Ureter (tissue), 1 donor: ENCODE measurements around the gene ANO9. TPM values are rescaled to one million over a fixed set of nuclear protein-coding genes. Genes with fewer than 3 reads are reported as not detected.
"Not testable (repeated sequence)": the region's sequence is repeated elsewhere in the genome, so short reads cannot be mapped to it uniquely, and the experiment has no call there.

Source experiments
- DNase-seq: peaks from one replicate; pipeline ENCODE4 v3.0.0-alpha.2; 2020; ENCODE audit warnings: low spot score
- total RNA-seq: library from RNA; stranded (reverse); gene quantifications from one replicate; pipeline ENCODE4 v1.2.4, GENCODE V29; 2023
- donor health status: DM: yes; HTN: yes; CAD: no.

ANO9 gene
- total RNA-seq, 1 donor from 2014 or later, result 17.9 TPM

DNA sequence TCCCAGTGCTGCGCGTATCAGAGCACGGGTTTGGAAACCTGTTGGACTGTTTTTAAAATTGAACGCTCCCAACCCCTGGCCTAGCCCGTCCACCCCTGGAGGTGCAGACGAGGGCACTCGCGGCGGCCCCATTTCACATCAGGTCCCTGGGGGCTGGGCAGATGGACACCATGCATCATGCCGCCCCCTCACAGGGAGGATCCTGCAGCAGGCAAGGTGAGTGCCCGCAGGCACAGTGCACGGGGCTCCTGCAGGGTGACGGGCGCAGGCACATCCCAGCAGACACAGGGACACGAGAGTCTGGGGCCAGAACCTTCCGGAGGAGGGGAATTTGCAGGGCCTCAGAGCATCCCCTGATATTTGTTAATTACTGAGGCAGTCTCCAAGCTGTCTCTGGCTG is 7.3 kb downstream of the ANO9 start:
- DNase-seq, result no peak

DNA sequence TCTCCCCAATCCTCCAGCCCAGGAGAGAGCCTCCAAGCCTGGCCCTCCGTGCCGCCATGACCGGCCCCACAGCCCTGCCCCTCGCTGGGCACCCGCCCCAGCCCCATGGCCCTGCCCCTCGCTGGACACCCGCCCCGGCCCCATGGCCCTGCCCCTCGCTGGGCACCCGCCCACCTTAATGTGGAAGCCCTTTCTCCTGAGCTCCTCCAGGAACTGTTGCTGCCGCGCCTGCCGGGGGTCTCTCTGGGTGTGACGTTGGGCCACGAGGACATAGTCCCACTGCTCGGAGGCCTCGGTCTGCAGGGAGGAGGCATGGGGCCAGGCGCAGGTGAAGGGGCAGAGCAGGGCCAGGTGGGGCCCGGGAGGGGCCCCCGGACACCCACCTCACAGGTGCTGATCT is 8.2 kb downstream of the ANO9 start:
- DNase-seq, result no peak

DNA sequence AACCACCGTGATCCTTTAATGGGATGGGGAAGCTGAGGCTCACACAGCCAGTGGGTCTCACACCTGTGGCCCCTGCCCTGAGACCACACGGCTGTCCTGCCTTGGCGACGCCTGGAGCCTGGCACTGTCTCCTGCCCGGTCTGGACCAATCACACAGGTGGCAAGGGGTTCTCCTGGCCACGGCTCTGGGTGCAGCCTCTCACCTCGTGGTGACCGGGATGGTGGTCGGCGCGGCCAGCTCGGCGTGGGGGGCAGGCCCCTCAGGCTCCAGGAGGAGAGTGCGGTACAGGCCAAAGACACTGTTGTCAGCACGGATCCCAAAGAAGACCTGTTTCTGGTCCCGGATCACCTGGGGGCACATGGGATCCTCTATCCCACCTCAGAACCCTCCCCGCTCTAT is 8.7 kb downstream of the ANO9 start:
- no peak for DNase-seq

DNA sequence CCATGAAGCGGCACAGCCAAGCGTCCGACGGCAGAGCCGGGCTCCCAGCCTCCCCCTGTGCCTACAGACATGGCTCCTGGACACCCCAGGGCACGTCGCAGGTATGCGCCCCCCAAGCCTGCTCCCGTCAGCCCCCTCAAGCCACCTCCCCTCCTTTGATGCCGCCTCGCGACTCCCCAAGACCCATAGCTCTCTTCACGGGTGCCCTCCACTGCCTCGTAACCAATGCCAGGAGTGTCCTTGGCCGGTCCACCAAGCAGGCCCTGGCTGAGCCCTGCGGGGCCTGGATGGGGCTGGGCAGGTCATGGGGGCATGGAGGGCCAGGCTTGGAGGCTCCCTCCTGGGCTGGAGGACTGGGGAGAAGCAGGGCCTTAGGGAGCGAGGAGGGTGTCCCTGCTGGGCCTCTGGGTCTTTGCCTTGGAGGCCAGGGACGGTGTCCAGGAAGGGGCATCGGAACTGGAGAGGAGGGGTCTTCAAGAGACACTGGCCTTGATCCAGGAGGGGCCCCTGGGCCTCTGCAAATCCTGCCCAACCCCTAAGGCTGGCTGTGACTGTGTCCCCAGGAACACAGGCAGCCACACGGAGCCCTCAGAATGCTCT is 9.2 kb downstream of the ANO9 start:
- DNase-seq, result no peak

DNA sequence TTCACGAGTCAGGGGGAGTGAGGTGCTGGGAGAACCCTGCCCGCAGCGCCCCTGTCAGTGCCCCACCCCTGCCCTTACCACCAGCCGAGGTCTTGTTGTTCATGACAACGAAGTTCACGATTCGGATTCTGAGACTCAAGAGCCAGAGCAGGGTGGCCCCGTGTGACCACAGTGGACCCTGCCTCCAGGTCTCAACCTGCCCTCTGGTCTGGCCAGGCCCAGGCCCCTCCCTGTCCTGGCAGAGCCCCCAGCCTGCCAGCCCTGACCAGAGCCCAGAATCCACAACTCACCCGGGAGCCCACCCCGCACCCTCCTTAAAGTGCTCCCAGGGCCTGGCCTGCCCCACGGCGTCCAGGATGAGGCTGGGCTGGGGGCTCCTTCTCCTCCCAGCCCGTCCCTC is 9.9 kb downstream of the ANO9 start:
- DNase-seq, result no peak

DNA sequence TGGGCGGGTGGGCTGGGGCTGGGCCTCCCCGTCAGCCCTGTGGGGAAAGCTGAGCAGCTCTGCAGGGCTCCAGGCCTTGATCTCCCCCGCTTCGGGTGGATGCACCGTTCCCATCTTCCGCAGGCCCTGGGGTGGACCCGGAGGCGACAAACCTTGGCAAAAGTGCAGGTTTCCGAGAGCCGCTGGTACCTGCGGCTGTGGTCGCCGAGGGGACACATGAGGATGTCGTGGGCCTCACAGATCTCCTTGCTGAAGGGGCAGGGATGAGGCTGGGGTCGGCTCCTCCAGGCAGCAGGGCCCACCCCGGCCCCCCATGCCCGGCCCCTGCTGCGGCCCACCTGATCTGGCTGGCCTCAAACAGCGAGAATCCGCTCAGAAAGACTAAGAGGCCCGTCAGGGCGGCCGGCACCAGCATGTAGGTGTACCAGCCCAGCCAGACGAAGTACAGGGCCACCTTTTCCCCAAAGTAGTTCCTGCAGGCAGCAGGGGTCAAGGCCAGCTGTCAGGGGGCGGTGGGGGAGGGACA is 11.8 kb downstream of the ANO9 start:
- DNase-seq, result no peak

DNA sequence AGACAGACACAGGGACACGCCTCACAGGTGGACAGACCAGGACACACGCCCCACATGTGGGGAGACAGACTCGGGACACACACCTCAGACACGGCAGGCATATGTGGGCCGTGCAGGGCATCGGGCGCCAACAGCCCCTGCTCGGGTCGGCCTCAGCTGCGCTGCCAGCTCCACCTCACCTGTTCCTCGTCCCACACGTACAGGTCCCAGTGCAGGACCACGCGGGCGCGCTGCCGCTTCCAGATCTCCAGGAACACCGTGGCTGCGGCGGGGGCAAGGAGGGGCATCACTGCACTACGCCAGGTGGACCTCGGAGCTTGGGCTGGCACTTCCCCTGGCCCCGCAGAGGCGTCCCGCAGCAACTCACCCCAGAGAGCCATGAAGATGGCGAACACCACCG is 12.4 kb downstream of the ANO9 start:
- no peak for DNase-seq

DNA sequence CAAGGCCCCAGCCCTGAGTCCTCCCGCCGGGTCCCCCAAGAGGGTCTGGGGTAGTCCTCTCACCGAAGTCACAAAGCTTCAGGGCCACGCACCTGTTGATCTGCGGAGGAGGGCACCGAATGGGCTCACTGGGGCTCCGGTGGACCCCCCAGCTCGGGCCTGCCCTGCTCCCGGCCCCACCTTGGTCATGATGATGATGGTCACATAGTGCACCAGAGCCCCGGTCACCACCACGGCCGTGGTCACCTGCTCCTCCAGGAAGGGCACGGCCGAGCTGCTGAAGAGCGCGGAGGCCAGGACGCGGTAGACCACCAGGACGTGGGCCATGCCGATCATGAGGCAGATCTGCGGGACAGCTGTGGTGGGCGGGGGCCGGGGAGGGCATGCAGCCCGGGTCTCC is 13.5 kb downstream of the ANO9 start:
- no peak for DNase-seq

DNA sequence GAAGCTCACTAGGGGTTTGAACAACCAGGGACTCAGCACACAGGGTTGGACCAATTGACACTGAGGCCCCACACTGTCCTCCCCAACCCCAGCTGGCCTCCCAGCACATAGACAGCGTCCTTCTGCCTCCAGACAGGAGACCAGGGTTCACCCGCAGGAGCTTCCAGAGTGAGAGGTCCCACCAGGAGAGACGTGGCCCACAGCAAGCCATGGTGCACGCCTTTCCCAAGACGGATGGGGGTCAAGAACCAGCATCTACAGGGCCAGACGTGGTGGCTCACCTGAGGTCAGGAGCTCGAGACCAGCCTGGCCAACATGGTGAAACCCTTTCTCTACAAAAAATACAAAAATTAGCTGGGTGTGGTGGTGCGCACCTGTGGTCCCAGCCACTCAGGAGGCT is 15.0 kb downstream of the ANO9 start:
- DNase-seq, result no peak

DNA sequence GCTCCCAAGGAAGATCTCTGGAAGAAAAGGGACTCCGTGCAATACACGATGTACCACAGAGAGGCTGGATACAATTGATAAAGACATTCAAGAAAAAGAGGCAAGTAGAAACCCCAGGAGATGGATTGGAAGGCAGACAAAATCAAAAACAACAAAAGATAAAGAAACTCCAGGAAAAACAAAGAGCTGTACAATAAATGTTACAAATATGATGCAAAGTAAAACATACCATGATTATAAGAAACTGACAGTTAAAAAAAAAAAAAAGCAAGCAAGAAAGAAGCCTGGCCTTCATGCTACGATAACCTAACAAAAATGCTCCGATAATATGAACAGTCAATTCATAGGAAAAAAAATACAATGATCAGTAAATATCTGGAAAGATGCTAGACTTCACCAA is 16.5 kb downstream of the ANO9 start:
- DNase-seq, result no peak

DNA sequence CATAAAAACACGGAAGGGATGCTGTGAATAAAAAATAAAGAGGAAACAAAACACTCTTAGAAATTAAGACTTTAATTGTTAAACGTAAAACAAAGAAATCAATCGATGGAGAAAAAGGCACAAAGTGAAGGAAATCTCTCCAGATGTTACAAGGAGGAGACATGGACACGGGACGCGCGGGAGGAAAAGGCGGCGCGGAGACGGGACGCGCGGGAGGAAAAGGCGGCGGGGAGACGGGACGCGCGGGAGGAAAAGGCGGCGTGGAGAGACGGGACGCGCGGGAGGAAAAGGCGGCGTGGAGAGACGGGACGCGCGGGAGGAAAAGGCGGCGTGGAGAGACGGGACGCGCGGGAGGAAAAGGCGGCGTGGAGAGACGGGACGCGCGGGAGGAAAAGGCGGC is 17.0 kb downstream of the ANO9 start:
- not testable (repeated sequence) for DNase-seq

DNA sequence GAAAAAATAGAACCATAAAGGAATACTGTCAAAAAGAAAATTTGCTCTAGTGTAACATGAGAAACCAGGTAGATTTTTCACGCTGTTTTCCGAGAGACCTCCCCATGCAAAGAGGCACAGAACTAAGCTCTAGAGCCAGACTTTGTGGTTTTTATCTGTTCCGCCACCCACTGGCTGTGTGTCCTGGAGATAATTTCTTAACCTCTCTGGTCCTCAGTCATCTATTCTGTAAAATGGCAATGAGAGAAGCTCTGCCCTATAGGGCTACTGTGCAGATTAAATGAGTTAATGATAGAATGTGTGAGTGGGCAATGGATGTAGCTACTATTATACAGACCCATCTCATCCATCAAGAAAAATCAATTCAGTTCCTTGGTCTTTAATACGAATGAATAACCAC is 17.6 kb downstream of the ANO9 start:
- DNase-seq, result no peak

DNA sequence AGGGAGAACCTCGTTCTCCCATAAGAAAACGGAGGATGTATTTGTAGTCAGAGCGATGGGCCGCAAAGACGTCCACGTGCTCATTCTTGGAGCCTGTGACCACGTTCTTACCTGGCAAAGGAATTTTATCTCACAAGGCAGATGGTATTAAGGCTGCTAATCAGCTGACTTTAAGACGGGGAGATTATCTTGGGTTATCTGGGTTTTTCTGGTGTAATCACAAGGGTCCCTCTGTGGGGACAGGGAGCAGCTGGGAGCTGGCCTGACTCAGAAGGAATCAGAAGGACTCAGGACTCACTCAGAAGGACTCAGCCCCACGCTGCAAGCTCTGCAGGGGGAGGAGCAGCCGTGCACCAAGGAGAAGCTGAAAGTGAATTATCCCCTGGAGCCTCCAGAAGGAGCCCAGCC is 19.6 kb downstream of the ANO9 start:
- no peak for DNase-seq

DNA sequence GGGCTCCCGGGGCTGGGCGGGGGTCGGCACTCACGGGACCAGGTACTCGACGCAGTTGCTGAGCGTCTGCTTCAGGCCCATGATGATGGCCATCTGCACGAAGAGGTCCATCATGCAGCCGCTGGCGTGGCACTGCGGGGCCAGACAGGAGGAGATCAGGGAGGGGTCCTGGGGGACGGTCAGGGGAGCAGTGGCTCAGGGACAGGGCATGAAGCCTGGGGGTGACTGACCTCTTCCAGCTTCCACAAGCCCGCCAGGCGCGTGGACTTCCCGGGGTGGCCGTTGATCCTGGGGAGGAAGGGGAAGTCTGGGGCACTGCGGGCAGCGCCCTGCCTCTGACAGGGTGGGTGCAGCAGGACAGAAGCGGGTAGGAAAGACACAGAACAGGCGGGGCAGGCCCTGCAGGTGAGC is 20.9 kb downstream of the ANO9 start:
- DNase-seq, result no peak

DNA sequence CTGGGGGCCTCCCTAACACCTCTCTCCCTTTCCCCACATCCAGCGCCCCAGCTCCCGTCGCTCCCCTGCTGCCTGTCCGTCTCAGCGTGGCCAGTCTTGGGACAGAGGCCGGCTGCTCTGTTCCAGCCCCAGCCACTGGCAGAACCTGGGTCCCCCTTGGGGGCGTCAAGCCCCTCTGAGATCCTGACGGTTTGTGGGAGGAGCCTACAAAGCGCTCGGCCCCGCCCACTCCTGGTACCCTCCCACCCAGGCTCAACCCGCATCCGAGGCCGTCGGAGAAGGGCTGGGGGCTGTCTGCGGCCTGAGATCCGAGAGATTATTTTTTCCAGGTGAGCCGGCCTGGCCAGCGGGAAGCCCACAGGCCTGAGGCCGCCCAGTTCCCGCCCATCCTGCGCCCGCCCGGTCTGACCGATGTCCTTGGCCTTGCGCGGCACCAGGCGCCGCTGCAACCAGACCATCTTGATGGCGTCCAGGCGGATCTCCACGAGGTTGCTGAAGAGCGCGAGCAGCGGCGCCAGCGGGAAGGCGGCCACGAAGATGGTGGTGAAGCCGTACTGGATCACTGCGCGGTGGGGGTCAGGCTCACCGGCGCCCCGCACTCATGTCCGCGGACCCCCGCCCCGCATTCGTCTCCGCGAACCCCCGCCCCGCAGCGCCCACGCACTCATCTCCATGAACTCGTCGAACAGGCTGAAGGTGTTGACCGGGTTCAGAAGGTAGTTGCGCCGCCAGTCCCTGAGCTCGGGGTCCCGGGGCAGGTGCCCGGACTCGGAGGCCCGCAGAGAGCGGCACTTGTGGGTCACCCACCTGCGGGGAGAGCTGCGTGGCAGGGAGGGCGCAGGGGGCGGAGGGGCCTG is 21.5 kb downstream of the ANO9 start:
- no peak for DNase-seq

DNA sequence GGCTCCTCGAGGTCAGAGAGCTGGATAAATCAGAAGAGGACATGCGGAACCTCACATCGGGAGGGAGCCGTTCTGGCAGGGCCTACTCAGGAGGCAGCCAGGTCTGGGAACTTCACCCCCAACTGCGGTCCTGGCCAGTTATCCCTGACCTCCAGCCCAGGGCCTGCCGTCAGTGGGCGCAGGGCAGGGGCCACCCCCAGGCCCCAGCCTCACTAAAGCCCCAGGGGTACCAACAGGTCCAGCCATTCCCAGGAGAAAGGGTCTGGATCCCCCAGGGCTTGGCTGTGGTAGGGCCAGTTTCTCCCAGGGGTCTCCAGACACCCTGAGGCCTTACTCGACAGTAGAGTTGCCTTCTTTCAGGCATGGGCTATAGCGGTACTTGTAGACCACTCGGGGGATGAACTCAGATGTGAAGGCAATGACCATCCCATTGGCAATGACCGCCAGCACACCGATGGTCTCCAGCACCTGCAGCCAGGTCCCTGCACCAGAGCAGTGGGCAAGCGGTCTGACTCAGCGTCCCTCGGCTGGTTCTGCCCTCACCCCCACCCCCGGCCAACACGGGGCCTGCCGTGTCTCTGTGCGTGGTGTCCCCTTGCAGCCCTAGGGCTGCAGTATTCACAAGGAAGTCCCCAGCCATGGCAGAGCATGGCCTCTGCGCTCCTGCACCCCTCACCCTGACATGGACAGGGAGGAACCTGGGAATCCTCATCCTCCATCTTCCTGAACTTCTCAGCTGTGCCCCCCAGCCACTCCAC is 22.4 kb downstream of the ANO9 start:
- DNase-seq, result no peak

DNA sequence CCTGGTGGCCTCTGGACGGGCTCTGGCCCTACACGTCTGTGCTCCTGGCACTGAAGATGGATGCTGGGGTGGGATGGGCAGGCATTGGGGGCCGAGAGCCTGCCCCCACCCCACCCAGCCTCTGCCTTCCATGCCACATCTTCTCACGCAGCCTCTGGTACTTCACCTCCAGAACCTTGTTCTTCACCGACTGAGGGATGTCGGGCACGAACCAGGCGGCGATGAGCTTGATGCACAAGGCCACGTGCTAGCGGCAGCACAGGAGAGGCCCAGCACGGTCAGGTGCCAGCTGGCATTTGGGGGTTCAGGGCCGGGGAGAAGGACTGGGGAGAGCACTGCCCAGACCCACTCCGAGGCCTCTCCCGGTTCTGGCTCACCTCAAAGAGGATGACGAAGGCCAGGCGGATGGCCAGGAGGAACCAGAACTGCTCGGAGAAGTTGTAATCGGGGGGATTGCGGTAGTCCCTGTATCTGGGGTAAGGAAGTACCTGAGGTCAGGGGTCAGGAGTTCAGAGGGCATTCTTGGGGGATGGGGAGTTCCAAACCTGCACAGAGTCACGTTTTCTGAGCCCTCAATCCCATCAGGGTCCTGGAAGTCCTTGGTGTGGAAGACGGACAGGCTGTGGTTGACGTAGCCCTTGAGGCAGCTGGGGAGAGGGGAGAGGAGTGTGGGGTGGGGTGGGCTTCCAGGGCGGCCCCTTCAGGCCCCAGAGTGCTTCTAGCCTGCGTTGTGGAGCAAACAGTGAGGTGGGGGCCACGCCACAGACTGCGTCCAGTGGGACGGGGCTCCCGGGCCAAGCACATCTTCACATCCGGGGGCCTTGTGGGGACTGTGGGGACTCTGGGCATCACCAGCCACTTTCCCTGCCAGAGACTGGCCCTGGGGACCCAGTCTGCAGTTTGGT is 23.2 kb downstream of the ANO9 start:
- no peak for DNase-seq

DNA sequence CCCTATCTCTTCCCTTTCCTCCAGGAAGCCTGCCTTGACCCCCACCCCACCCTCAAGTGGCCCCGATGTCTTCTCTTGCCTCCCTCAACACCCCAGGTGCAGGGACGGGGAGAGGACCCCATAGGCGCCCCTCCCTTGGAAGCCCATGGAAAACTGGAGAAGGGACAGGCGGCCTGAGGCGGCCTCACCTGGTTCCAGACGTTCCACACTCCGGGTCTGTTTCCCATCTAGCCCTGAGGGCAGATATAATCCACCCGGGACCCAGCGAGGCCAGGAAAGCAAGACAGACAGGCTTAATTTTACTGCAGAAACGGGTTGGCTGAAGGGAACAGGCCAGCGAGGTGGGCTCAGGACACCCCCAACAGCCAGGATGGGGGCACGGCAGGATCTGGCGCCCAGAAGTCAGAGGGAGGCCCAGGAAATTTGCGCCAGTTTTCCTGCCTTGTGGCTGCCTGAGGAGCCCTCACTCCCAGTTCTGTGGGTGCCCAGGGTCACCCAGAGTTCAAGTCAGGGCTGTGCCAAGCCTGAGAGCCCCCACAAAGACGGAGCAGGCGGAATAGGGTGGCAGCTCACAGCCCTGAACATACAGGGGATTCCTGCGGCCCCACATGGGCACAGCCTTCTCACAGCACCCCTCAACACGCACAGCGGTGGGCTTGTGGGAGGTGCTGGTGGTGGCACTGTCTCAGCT is 24.0 kb downstream of the ANO9 start:
- no peak for DNase-seq

DNA sequence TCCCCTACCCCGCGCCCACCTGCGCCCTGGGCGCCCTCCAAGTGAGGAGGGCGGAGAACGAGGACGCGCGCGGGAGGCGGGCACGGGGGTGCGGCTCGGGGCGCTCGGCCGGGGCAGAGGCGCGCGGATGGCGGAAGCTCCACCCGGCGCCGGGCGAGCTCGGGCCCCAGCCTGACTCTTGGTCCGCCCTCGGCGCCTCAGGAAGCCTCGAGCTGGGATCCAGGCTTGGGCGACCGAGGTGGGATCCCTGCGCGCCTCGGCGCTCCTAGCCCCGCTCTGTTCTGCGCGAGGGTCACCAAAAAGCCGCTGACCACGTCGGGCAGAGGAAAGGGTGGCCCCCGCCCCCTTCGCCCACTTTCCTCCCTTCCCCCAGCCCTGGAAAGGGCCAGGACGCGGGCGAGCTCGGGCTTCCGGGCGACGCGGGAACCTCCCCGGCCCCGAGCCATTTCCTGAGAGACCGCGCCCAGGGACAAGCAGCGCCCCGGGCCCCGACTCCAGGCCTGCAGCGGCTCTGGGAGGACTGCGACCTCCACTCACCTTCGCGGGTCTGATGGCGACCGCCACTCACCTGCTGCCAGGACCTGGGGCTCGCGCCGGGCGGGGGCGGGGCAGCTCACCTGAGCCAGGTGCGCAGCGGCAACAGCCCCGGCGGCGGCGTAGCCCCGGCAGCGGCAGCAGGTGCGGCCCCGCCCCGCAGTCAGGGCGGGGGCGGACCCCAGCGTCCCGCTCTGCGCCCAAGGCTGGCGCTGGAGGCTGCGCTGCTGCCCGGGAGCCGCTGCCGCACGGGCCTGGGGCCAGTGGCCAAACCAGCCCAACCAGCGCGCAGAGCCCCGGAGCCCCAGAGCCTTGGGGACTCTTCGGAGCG is 24.8 kb downstream of the ANO9 start:
- no peak for DNase-seq
